IMR-90 (cell line): ENCODE results near the gene FNDC11. TPM values are rescaled to one million over a fixed set of nuclear protein-coding genes. Genes with fewer than 3 reads are reported as not detected.

Experiments used
- ATAC-seq: fragments of 200-7000 bp; cut with Tn5 transposase; 2 replicates; pipeline ENCODE4 v1.9.1; 2020; ENCODE audit warnings: low read depth, mild to moderate bottlenecking, moderate library complexity
- BruUV-seq: library from RNA; stranded (reverse); fragments of 400-500 nt; replicated peaks from 2 replicates; lab custom pipeline; 2021; lab: Mats Ljungman, UMichigan
- CTCF ChIA-PET: fragments of 300-600 bp; formaldehyde crosslinking; extraction: SDS; loops from one replicate; lab custom pipeline; 2021; ENCODE audit warnings: antibody characterized with exemption; lab: Yijun Ruan, JAX
- POLR2A ChIA-PET: fragments of 300-600 bp; sonication (Branson Sonifier 250); formaldehyde crosslinking; loops from one replicate; lab custom pipeline; 2022; ENCODE audit warnings: antibody characterized with exemption; ENCODE audit not compliant: unreplicated experiment; lab: Charles Lee
- DNase-seq: peaks from one replicate; pipeline ENCODE4 v3.0.0; 2013
- H2AFZ ChIP-seq: replicated peaks from 2 replicates; pipeline ENCODE3; 2013; ENCODE audit warnings: low read length, mild to moderate bottlenecking; ENCODE audit not compliant: poor library complexity
- H2AK5ac ChIP-seq: 2 replicates; pipeline ENCODE4 v1.6.1; 2013; ENCODE audit warnings: low read depth, low read length, inconsistent platforms
- H2AK9ac ChIP-seq: replicated peaks from 2 replicates; pipeline ENCODE3; 2013; ENCODE audit warnings: mild to moderate bottlenecking, low read depth, low read length, moderate library complexity; ENCODE audit not compliant: poor library complexity
- H2BK120ac ChIP-seq: 2 replicates; pipeline ENCODE4 v1.6.1; 2013; ENCODE audit warnings: low read depth, low read length, inconsistent platforms
- H2BK15ac ChIP-seq: 3 replicates; pipeline ENCODE4 v1.6.1; 2013; ENCODE audit warnings: low read depth, low read length, inconsistent platforms
- H2BK20ac ChIP-seq: 2 replicates; pipeline ENCODE4 v1.6.1; 2013; ENCODE audit warnings: low read depth, mild to moderate bottlenecking, inconsistent platforms, low read length, moderate library complexity
- H2BK5ac ChIP-seq: 2 replicates; pipeline ENCODE4 v1.6.1; 2013; ENCODE audit warnings: mild to moderate bottlenecking, low read depth, low read length, inconsistent platforms; ENCODE audit not compliant: poor library complexity, severe bottlenecking
- H3K14ac ChIP-seq: replicated peaks from 2 replicates; pipeline ENCODE4 v1.6.1; 2013; ENCODE audit warnings: low read depth, low read length, inconsistent platforms
- H3K18ac ChIP-seq: 2 replicates; pipeline ENCODE4 v1.6.1; 2013; ENCODE audit warnings: low read depth, low read length, control low read depth
- H3K23ac ChIP-seq: 2 replicates; pipeline ENCODE4 v1.6.1; 2013; ENCODE audit warnings: low read depth, low read length, inconsistent platforms
- H3K27ac ChIP-seq: 2 replicates; pipeline ENCODE4 v1.5.1; 2013; ENCODE audit warnings: mild to moderate bottlenecking, control low read depth, low read length; ENCODE audit not compliant: insufficient read depth
- H3K27me3 ChIP-seq: 2 replicates; pipeline ENCODE4 v1.6.1; 2013; ENCODE audit warnings: low read length; ENCODE audit not compliant: control insufficient read depth, insufficient read depth
- H3K36me3 ChIP-seq: 2 replicates; pipeline ENCODE4 v1.6.1; 2013; ENCODE audit warnings: low read length, mixed read lengths; ENCODE audit not compliant: control insufficient read depth, insufficient read depth
- H3K4ac ChIP-seq: 2 replicates; pipeline ENCODE4 v1.6.1; 2013; ENCODE audit warnings: low read depth, low read length, inconsistent platforms
- H3K4me1 ChIP-seq: 2 replicates; pipeline ENCODE4 v1.6.1; 2013; ENCODE audit warnings: low read length, mixed read lengths; ENCODE audit not compliant: control insufficient read depth, insufficient read depth
- H3K4me2 ChIP-seq: 2 replicates; pipeline ENCODE4 v1.6.1; 2013; ENCODE audit warnings: low read depth, mild to moderate bottlenecking, control low read depth, low read length, moderate library complexity
- H3K4me3 ChIP-seq: 2 replicates; pipeline ENCODE4 v1.5.1; 2013; ENCODE audit warnings: low read depth, mild to moderate bottlenecking, control low read depth, low read length, moderate library complexity; ENCODE audit not compliant: insufficient read depth
- H3K56ac ChIP-seq: 2 replicates; pipeline ENCODE4 v1.6.1; 2013; ENCODE audit warnings: low read length, inconsistent platforms; ENCODE audit not compliant: insufficient read depth; ENCODE audit errors: extremely low read depth
- H3K79me1 ChIP-seq, 2 experiments: 2 replicates each; pipeline ENCODE4 v1.6.1; 2013; ENCODE audit warnings: low read length in 2 of 2, inconsistent platforms in 1 of 2, low read depth in 1 of 2
- H3K9ac ChIP-seq: 2 replicates; pipeline ENCODE4 v1.6.1; 2013; ENCODE audit warnings: low read depth, low read length, control low read depth
- H3K9me1 ChIP-seq: 2 replicates; pipeline ENCODE4 v1.6.1; 2013; ENCODE audit warnings: low read length, inconsistent platforms; ENCODE audit not compliant: insufficient read depth
- H3K9me3 ChIP-seq: 2 replicates; pipeline ENCODE4 v1.6.1; 2013; ENCODE audit warnings: low read length; ENCODE audit not compliant: control insufficient read depth, insufficient read depth
- H4K20me1 ChIP-seq: 2 replicates; pipeline ENCODE4 v1.6.1; 2013; ENCODE audit warnings: low read length, inconsistent platforms; ENCODE audit not compliant: insufficient read depth
- H4K5ac ChIP-seq: 2 replicates; pipeline ENCODE4 v1.6.1; 2013; ENCODE audit warnings: mild to moderate bottlenecking, low read depth, low read length, control low read depth
- H4K8ac ChIP-seq, 2 experiments: 2 replicates each; pipeline ENCODE4 v1.6.1; 2013; ENCODE audit warnings: low read depth in 2 of 2, low read length in 2 of 2, control low read depth in 1 of 2, inconsistent platforms in 1 of 2
- H4K91ac ChIP-seq: 2 replicates; pipeline ENCODE4 v1.6.1; 2013; ENCODE audit warnings: low read depth, low read length, inconsistent platforms; ENCODE audit not compliant: insufficient read depth
- BHLHE40 ChIP-seq: fragments of 150-350 bp; IDR thresholded peaks from 2 replicates; pipeline ENCODE4 v1.6.1; 2016; ENCODE audit warnings: mild to moderate bottlenecking, low read depth, low read length
- CEBPB ChIP-seq: IDR thresholded peaks from 2 replicates; pipeline ENCODE4 v1.6.1; 2012; ENCODE audit warnings: low read depth, low read length, improper control_type of control experiment
- CHD1 ChIP-seq: IDR thresholded peaks from 2 replicates; pipeline ENCODE4 v1.6.1; 2012; ENCODE audit warnings: low read depth, low read length, improper control_type of control experiment
- ELK1 ChIP-seq: fragments of 150-350 bp; IDR thresholded peaks from 2 replicates; pipeline ENCODE4 v1.6.1; 2016; ENCODE audit warnings: low read depth, mild to moderate bottlenecking, low read length, moderate library complexity, borderline replicate concordance
- FOS ChIP-seq: fragments of 150-350 bp; IDR thresholded peaks from 2 replicates; pipeline ENCODE4 v1.6.1; 2016; ENCODE audit warnings: low read depth, low read length
- MAFK ChIP-seq: IDR thresholded peaks from 2 replicates; pipeline ENCODE4 v1.6.1; 2012; ENCODE audit warnings: low read depth, low read length, improper control_type of control experiment
- NFE2L2 ChIP-seq: fragments of 150-350 bp; IDR thresholded peaks from 2 replicates; pipeline ENCODE4 v1.6.1; 2016; ENCODE audit warnings: low read depth, mild to moderate bottlenecking, low read length
- RAD21 ChIP-seq: IDR thresholded peaks from 2 replicates; pipeline ENCODE4 v1.6.1; 2012; ENCODE audit warnings: low read length, improper control_type of control experiment
- RFX5 ChIP-seq: IDR thresholded peaks from 2 replicates; pipeline ENCODE4 v1.8.0; 2012; ENCODE audit warnings: low read depth, mild to moderate bottlenecking, low read length, moderate library complexity
- WGBS, 2 experiments: methylation state at CpG; one replicate each; pipeline versions ENCODE4 v1.1.5 to v1.1.7; 2013; ENCODE audit warnings: missing lambda C conversion rate in 2 of 2; ENCODE audit not compliant: insufficient read length in 1 of 2; ENCODE audit errors: extremely low coverage in 2 of 2; 5-methylcytosine and 5-hydroxymethylcytosine counted together
- dilution Hi-C: fragments of 300-500 bp; cut with HindIII; formaldehyde crosslinking; loops from one replicate; pipeline ENCODE4 v1.14.3; 2018; ENCODE audit warnings: low sequenced_read_pairs; ENCODE audit not compliant: unreplicated experiment
- in situ Hi-C: fragments of 300-500 bp; cut with MboI; formaldehyde crosslinking; loops from 3 replicates; pipeline ENCODE4 v1.14.3; 2019; ENCODE audit warnings: low sequenced_read_pairs, inconsistent platforms, mixed read lengths
- intact Hi-C: fragments of 100-400 bp; cut with micrococcal nuclease; formaldehyde crosslinking; loops from 2 replicates; pipeline ENCODE4 v1.10.0; 2022
- polyA plus RNA-seq, 3 experiments: library from polyadenylated mRNA; depleted of rRNA; stranded (reverse); fragments of >200 nt; gene quantifications; 2 replicates each; pipeline ENCODE4 v1.2.3, GENCODE V29; 2012; ENCODE audit warnings: low replicate concordance in 1 of 3
- total RNA-seq: library from RNA; depleted of rRNA; stranded (reverse); fragments of >200 nt; gene quantifications from 2 replicates; pipeline ENCODE4 v1.2.3, GENCODE V29; 2012
- TF ChIP-seq, protein P1 (sequence below): conservative IDR thresholded peaks from 2 replicates; pipeline ENCODE4 v1.5.1; 2012; ENCODE audit warnings: mild to moderate bottlenecking, low read depth, low read length, improper control_type of control experiment

FNDC11 gene
- total and polyA plus RNA-seq, 2 of the 4 experiments (the other 2 are of a cell fraction), result 0.36 to 1.0 TPM

- ATAC-seq (no peak), DNase-seq (no peak)
- 83% methylated on average over 34 of the region's 46 CpGs; no CpG with 5 or more reads in 1 of the 2 experiments for WGBS, 2 experiments
- no TSS peak for BruUV-seq
- Histone ChIP-seq H3K4ac (no peak overlapping the region), H4K91ac (no peak overlapping the region), H2BK15ac (no peak overlapping the region), H3K23ac (no peak overlapping the region), H3K79me1 (peaks cover 4 to 11% of the 10 kb centered on the region in 2 experiments), H2BK5ac (no peak overlapping the region), H3K4me1 (peaks cover 7% of the 10 kb centered on the region), H3K36me3 (peaks cover 33% of the 10 kb centered on the region), H3K14ac (no peak overlapping the region), H3K27me3 (no peaks in the 10 kb centered on the region), H2AK5ac (no peak overlapping the region), H4K5ac (no peak overlapping the region), H2AFZ (no peak overlapping the region), H3K9me1 (peaks cover 3% of the 10 kb centered on the region; the same call in 1 of the 2 replicates), H3K27ac (no peak overlapping the region), H4K8ac (no peak overlapping the region), H3K4me3 (no peak overlapping the region), H4K20me1 (no peaks in the 10 kb centered on the region), H3K4me2 (no peak overlapping the region), H2BK120ac (no peak overlapping the region), H3K18ac (no peak overlapping the region), H3K56ac (no peak overlapping the region), H3K9me3 (no peaks in the 10 kb centered on the region), H3K9ac (no peak overlapping the region), H2AK9ac (peak overlapping the region; percentile 28), H2BK20ac (no peak overlapping the region)
- in situ Hi-C loops (no loop called here), intact Hi-C loops (no loop called here), dilution Hi-C loops (no loop called here)
- ChIA-PET CTCF (no interaction called here), POLR2A (no interaction called here)
- TF ChIP-seq CHD1 (no peak), ELK1 (no peak), MAFK (no peak), CEBPB (no peak), NFE2L2 (no peak), RAD21 (no peak), FOS (no peak), BHLHE40 (no peak), RFX5 (no peak)
- TF ChIP-seq, protein P1, sequence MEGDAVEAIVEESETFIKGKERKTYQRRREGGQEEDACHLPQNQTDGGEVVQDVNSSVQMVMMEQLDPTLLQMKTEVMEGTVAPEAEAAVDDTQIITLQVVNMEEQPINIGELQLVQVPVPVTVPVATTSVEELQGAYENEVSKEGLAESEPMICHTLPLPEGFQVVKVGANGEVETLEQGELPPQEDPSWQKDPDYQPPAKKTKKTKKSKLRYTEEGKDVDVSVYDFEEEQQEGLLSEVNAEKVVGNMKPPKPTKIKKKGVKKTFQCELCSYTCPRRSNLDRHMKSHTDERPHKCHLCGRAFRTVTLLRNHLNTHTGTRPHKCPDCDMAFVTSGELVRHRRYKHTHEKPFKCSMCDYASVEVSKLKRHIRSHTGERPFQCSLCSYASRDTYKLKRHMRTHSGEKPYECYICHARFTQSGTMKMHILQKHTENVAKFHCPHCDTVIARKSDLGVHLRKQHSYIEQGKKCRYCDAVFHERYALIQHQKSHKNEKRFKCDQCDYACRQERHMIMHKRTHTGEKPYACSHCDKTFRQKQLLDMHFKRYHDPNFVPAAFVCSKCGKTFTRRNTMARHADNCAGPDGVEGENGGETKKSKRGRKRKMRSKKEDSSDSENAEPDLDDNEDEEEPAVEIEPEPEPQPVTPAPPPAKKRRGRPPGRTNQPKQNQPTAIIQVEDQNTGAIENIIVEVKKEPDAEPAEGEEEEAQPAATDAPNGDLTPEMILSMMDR, result no peak
Observed at GRCh38 chr20:63568986-63569949, 15.3 kb downstream of the FNDC11 start.
